AG04450 (cell line): ENCODE results near the gene SUCLG2. TPM values are rescaled to one million over a fixed set of nuclear protein-coding genes. Genes with fewer than 3 reads are reported as not detected.

ENCODE experiments used
- CTCF ChIA-PET: fragments of 300-600, 350-600 bp; formaldehyde crosslinking; extraction: SDS; loops from one replicate; lab custom pipeline; 2022; ENCODE audit warnings: antibody characterized with exemption, inconsistent platforms; lab: Charles Lee
- POLR2A ChIA-PET: fragments of 350-600 bp; formaldehyde crosslinking; extraction: SDS; loops from one replicate; lab custom pipeline; 2021; ENCODE audit warnings: antibody characterized with exemption, inconsistent platforms; lab: Yijun Ruan, JAX
- DNase-seq: peaks from one replicate; pipeline ENCODE4 v3.0.0-alpha.2; 2011; ENCODE audit warnings: low read depth, low spot score
- H3K27ac ChIP-seq: one replicate; pipeline ENCODE4 v1.5.1; 2012; ENCODE audit warnings: low read depth, low read length, control low read depth
- H3K27me3 ChIP-seq: one replicate; pipeline ENCODE4 v1.6.0; 2012; ENCODE audit warnings: low read length; ENCODE audit not compliant: control insufficient read depth, insufficient read depth
- H3K4me3 ChIP-seq: 2 replicates; pipeline ENCODE4 v1.5.1; 2011; ENCODE audit warnings: mild to moderate bottlenecking, low read depth, low read length, control low read depth
- H3K9me3 ChIP-seq: 2 replicates; pipeline ENCODE4 v1.5.1; 2012; ENCODE audit warnings: low read length; ENCODE audit not compliant: control insufficient read depth, insufficient read depth
- CTCF ChIP-seq: IDR thresholded peaks from 2 replicates; pipeline ENCODE4 v1.5.1; 2011; ENCODE audit warnings: low read depth, low read length, control low read depth, inconsistent platforms
- polyA minus RNA-seq: library from RNA; depleted of rRNA, polyadenylated mRNA; stranded (reverse); fragments of >200 nt; gene quantifications from 2 replicates; pipeline ENCODE4 v1.2.3, GENCODE V29; 2011; rRNA and poly(A)+ RNA removed
- polyA plus RNA-seq: library from polyadenylated mRNA; depleted of rRNA; stranded (reverse); fragments of >200 nt; gene quantifications from 2 replicates; pipeline ENCODE4 v1.2.3, GENCODE V29; 2011; rRNA removed

Gene SUCLG2
- polyA plus RNA-seq (37.2 and 54.2 TPM in 2 replicates), polyA minus RNA-seq (20.0 and 30.3 TPM in 2 replicates)

GRCh38 chr3:67654099-67654843 is at the start of gene SUCLG2:
Gene SUCLG2, minus strand, starts transcription at chr3:67654612. Its CDS starts 26 bp downstream, at chr3:67654586.
- peak within 1 kb of the TSS; percentile 76 for H3K4me3 ChIP-seq
- H3K27me3 ChIP-seq: no peaks in the 10 kb centered on the region
- ChIA-PET CTCF (interaction anchor here (1.4 to 1.5 kb wide), 2 partner anchors 135 to 273 kb away, joined by 3 to 5 read pairs; no protein-coding TSS in a partner anchor), POLR2A (interaction anchor here (0.7 to 1.2 kb wide), 2 partner anchors 16 to 19 kb away, joined by 4 read pairs; no protein-coding TSS in a partner anchor)
- peak; percentile 44 for DNase-seq
- TF ChIP-seq CTCF: no peak
- peak within 1 kb of the TSS; percentile 79 for H3K27ac ChIP-seq
- peaks cover 4% of the 10 kb centered on the region; the same call in 1 of the 2 replicates for H3K9me3 ChIP-seq

GRCh38 chr3:67700596-67700995 is 46.2 kb upstream of the SUCLG2 start:
- H3K27ac ChIP-seq: no peak overlapping the region
- H3K9me3 ChIP-seq: no peaks in the 10 kb centered on the region
- TF ChIP-seq CTCF: no peak
- no peak overlapping the region for H3K4me3 ChIP-seq
- ChIA-PET CTCF (interaction anchor here (0.9 kb wide), 1 partner anchor 11 kb away, joined by 3 read pairs; no protein-coding TSS in a partner anchor), POLR2A (no interaction called here)
- H3K27me3 ChIP-seq: no peaks in the 10 kb centered on the region
- DNase-seq: no peak

GRCh38 chr3:67699882-67700281 is 45.5 kb upstream of the SUCLG2 start:
- no peaks in the 10 kb centered on the region for H3K9me3 ChIP-seq
- CTCF ChIA-PET: no interaction called here
- no peaks in the 10 kb centered on the region for H3K27me3 ChIP-seq
- DNase-seq: no peak
- no peak overlapping the region for H3K4me3 ChIP-seq
- POLR2A ChIA-PET: no interaction called here
- TF ChIP-seq CTCF: no peak
- no peak overlapping the region for H3K27ac ChIP-seq

GRCh38 chr3:67692621-67693020 is 38.2 kb upstream of the SUCLG2 start:
- DNase-seq: no peak
- H3K4me3 ChIP-seq: no peak overlapping the region
- H3K9me3 ChIP-seq: no peaks in the 10 kb centered on the region
- ChIA-PET POLR2A (no interaction called here), CTCF (no interaction called here)
- H3K27ac ChIP-seq: no peak overlapping the region
- no peak for TF ChIP-seq CTCF
- H3K27me3 ChIP-seq: no peaks in the 10 kb centered on the region

- no peak for TF ChIP-seq CTCF
- no peak overlapping the region for H3K4me3 ChIP-seq
- POLR2A ChIA-PET: no interaction called here
- no peaks in the 10 kb centered on the region for H3K27me3 ChIP-seq
- CTCF ChIA-PET: no interaction called here
- no peaks in the 10 kb centered on the region for H3K9me3 ChIP-seq
- no peak for DNase-seq
- H3K27ac ChIP-seq: no peak overlapping the region
Observed at GRCh38 chr3:67691926-67692325, 37.5 kb upstream of the SUCLG2 start.
